SIG-M5 treated with dmso at 0.1 percent for 504 hours (cell line): ENCODE data around the gene EGFLAM.

Source experiments
- DNase-seq: peaks from one replicate; lab custom pipeline; 2025; ENCODE audit not compliant: unreplicated experiment; lab: John Stamatoyannopoulos, UW

Gene EGFLAM

DNA sequence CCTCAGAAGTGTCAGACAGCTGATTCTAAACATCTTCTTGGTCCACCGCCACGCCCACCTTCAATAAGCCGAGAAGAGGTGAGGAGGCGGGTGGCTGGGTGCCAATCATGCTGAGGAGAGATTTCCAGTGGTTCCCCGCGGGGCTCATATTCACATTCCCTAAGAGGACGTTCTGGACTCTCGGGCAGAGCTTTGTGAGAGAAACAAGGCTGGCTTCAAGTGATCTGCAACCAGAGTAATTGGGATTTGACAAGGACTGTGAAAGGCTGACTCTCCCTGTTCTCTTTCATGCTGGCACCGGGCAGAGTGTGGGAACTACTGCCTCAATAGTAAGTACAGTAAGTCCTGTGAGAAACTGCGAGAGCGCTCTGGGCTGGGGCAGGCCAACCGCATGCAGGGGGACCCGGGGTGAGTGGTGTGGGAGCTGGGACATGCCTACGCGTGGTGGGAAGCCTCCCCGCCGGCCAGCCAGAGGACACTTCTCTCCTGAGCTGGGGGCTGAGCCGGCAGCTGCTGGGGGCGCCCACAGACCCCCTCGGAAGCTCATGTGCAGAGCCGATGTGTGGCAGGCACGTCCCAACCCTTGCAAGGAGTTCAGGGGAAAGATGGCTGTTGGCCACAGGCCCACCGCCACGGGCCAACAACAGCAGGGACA lies 187.1 kb downstream of the EGFLAM start:
- no peak for DNase-seq

DNA sequence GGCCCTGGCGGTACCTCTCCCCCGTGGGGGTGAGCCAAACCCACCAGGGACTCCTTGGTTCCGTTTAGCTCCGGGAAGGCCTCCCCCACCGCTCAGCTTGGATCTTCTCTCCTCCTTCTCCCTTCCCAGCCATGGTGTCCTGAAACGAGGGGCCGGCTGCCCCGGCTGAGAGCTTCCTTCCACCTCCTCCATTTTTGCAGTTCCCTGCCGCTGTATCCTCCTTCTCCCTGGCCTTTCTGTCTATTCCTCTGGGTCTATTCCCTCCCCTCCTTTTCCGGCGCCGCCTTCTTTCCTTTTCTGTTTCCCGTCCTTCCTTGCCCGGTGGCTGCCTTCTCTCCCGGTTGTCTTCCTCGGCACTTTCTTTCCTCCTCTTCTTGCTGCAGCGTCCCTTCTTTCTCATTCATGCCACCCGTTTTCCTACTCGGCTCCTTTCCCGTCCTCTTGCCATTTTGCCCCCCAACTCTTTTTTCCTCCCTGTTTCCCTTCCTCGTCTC lies 187.7 kb downstream of the EGFLAM start:
- no peak for DNase-seq

DNA sequence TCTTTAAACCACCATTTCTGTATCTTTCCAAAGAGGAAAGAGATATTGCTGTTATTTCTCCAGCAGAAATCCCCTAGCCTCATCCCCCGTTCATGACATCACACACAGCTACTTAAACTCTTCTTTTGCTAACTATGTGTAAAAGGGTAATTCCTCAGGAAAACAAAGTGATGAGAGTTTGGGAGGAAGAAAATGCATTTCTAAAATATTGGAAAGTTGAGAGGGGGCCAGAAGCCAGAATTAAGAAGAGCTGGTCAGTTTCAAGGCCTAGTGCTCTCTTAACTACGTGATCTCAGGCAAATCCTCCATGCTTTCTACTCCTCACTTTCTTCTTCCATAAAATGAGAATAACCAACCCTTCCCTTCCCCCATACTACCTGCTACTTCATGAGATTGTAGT lies 188.7 kb downstream of the EGFLAM start:
- DNase-seq = no peak

DNA sequence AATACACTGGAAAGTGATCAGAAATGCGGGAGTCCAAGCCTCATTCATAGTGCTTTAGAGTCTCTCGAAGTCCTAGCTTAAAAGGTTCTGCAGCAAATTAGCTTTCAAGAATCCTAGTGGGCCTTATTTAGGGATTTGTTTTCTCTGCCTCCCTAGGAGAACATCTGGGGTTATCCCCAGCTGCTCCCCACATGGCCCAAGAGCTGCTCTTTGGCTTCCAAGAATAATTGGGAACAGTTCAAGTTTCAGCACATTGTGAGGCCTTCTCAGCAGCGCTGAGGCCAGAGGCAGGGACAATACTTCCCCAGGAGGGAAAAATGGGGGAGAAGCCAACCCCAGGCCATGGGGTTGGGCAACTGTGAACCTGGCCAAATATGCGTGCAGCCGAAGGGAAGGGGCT lies 189.4 kb downstream of the EGFLAM start:
- no peak for DNase-seq

GRCh38 chr5:38448568-38449350 lies 190.4 kb downstream of the EGFLAM start:
- no peak for DNase-seq

DNA sequence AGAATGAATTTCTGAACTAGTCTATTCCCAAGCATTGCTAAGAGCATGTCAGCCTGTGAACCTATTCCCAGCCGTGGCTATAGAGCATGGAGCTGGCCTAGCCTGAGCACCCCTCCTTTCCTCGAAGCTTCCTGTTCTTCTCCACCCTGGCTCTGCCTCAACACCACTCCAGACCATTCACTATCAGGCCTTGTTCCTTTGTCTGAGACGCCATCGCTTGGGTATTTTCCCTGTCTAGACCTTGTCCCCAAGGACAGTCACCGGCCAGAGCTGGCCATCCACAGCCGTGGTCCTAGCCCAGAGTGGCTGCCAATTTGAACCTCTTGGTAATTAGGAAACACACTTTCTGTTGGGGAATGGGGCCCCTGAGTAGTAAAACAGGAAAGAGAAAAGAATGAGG lies 192.3 kb downstream of the EGFLAM start:
- DNase-seq = no peak

DNA sequence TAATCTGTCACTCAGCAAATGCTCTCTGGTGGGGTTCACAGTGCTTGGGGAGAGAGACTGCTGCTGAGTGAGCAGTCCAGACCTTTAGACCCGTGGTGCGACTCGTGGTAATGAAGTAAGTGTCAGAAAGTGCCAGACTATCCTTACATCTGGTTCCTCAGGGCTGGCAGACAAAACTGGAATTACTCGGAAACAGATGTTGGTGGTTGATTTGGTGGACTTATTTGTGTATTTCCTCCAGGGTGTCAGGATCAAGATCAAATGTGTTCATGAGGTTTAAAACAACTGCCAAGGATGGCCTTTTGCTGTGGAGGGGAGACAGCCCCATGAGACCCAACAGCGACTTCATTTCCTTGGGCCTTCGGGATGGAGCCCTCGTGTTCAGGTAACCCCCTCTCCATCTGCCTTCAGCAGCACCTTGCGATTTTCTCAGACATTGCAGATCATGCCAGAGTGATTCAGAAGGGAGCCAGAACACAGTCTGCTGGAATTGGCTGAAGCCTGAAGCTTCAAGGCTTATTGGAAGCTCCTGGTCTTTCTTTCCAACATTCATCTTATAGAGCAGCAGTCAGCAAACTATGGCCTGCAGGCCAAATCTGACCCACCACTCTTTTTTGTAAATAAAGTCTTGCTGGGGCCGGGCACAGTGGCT lies 192.8 kb downstream of the EGFLAM start:
- DNase-seq = no peak

DNA sequence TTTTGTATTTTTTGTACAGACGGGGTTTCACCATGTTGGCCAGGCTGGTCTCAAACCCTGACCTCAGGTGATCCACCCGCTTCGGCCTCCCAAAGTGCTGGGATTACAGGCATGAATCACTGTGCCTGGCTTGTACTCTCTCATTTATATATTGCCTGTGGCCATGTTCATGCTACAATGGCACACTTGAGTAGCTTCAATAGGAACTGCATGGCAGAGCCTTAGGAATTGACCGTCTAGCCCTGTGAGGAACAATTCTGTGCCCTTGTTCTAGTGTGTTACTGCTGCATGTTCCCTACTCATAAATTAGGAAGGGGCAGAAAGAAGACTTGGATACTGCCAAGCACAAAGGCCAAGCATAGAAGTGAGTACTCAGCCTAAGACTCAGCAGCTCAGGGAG lies 193.8 kb downstream of the EGFLAM start:
- DNase-seq = no peak

DNA sequence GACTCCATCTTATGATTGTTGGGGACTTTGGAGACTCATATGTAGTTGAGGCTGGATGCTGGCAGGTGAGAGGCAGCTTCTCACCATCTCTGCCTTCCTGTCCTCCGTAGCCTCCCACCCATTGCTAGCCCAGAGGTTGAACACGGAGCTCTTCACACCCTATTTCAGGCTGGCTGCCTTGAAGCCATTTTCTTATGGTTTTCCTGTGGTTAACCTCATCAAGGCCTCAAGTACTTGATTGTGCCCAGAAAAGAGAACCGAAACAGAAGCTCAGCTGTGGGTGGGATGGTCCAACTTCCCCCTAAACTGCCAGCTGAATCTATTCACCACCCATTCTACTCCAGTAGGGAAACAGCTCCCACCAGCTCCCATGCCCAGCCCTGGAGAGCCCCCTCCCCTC lies 195.1 kb downstream of the EGFLAM start:
- DNase-seq = peak; percentile 84

DNA sequence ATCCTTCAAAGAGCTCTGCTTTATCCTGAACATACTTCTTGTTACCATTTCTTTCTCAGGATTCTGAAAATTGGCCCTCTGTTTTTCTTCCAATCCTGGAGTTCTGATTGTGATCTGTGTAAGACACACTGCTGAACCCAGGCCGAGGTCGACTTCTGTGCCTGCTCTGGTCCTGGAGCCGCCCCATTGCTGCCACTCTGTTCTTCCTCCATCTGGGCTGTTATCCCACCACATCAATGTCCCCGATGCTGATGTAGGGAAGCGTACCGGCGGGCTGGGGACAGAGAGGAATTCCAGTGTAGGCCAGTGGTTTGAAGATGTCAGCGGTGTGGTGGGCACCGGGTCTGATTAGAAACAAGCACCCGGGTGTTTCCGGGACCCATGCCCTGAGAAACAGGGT lies 195.6 kb downstream of the EGFLAM start:
- DNase-seq = no peak

- DNase-seq = no peak
These were observed 197.5 kb downstream of the EGFLAM start for GRCh38 chr5:38455796-38456330.

DNA sequence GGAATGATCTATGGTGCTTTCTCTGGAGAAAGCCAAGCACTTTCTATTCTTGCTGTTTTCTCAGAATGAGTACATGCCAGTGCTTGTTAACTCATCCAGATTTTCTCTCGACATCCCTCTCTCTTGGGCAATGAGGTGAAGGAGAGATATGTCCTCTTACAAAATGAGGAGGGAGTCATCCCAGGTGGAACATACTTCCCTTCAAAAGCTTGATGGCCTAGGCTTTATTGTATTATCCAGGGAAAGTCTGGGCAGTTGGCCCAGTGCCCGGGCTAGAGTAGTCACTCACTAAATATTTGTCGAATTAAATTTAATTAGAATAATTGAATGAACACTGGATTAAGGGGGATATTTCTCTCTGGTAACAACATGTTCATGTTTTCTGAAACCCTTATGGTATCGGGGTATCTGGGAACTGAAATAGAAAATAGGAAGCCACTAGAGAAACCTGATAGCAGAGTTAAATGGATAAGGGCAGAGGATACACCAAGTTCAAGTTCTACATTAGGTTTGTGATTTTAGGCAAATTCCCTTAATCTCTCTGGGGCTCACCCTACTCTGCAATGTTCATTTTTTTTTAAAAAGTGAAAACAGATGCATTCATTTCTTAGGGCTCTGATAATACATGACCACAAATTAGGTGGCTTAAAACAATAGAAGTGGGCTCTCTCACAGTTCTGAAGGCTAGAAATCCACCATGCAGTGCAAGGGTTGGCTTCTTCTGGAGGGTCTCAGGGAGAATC lies 198.5 kb downstream of the EGFLAM start:
- no peak for DNase-seq

DNA sequence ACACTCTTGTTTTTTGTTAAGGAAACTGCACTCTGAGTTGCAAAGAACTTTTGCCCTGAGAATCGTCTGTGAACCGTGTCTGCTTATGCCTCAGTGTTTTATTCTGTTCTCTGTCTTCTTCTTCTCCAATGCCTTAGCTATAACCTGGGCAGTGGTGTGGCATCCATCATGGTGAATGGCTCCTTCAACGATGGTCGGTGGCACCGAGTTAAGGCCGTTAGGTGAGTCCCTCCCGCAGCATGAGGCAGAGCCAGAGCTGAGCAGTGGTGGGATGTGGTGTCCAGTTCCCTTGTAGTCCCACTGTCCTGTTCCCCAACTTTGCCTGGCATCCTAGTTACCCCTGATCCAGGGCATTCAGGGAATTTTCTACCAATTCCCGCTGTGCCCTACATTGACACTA lies 199.8 kb downstream of the EGFLAM start:
- no peak for DNase-seq

DNA sequence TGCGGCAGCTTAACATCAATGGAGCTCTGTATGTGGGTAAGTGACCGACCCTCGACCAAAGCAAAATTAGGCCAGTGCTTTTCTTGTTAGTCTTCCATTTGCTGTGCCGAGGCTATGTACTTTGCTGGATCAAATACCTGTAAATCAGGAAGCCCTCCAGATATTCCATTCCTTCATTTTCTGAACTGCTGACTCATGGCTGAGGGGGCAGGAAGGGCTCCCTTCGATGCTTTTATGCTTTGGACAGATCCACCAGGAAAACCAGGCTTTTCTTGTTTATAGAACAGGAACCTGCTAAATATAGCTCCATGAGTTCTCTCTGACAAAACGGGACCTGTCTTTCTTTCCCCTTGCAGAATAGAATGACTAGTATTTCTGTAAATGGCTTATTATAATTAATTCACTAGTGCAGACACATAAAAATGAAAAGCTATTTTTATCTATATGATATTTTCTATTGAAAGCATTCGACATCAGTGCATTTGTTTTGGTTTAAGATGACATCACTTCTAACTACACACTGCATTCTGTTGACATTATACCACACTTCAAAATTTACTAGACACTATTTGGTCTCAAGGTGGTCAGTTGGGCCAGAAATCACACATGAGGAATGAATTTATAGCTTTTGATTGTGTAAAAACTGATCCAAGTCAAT lies 204.7 kb downstream of the EGFLAM start:
- DNase-seq = no peak

- DNase-seq = no peak
These were observed 205.5 kb downstream of the EGFLAM start for GRCh38 chr5:38463634-38464521.

- DNase-seq = no peak
These were observed 206.7 kb downstream of the EGFLAM start for GRCh38 chr5:38465061-38465460.

- DNase-seq = no peak
These were observed 207.5 kb downstream of the EGFLAM start for GRCh38 chr5:38465702-38466423.

DNA sequence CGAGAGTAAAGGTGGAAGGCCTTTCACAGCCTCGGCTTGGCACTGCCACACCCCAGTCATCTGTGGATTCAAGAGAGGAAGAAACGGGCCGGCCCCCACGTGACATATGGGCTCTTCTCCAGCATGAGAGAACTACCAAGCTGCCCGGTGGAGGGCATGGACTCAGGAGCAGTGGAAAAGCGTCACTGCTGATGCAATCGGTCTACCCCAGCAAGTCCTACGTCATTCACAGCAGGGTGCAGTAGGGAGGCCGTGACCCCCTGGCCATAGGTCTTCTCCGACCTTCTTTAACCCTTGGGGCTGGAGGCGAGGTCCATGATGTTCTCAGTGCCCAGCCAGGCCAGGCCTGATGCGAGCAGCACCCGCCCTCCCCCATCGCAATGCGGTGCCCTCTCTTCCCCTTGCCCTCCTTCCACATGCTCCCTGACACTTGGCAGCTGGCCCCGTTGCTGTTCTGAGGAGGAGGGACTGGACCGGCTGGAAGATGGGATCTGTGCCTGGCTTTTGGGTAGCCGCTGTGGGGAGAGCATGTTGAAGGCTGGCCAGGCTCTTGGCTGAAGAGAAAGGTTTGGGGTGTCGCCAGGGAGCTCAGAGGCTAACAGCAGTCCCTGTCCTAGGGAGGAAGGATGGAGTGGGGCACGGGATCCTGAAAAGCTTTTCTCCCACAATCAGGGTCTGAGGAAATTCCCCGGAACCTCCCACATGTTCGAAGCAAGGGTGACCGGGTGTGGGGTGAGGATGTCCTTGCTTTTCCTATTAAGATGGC lies 208.2 kb downstream of the EGFLAM start:
- DNase-seq = no peak
